Stimulated activated CD8-positive, alpha-beta memory T cell treated with anti-CD3 and anti-CD28 coated beads, Interleukin-15, amount 100 ng/mL, for 1 hour (primary cell): ENCODE measurements around the gene MAP3K9.
A peak's percentile ranks its signal among the peaks of the same experiment; 100 is the strongest.
"Not testable (repeated sequence)": the region's sequence is repeated elsewhere in the genome, so short reads cannot be mapped to it uniquely, and the experiment has no call there.

Source experiments
- DNase-seq: peaks from one replicate; pipeline ENCODE4 v3.0.0-alpha.2; 2020; ENCODE audit warnings: low read depth

The MAP3K9 gene

DNA sequence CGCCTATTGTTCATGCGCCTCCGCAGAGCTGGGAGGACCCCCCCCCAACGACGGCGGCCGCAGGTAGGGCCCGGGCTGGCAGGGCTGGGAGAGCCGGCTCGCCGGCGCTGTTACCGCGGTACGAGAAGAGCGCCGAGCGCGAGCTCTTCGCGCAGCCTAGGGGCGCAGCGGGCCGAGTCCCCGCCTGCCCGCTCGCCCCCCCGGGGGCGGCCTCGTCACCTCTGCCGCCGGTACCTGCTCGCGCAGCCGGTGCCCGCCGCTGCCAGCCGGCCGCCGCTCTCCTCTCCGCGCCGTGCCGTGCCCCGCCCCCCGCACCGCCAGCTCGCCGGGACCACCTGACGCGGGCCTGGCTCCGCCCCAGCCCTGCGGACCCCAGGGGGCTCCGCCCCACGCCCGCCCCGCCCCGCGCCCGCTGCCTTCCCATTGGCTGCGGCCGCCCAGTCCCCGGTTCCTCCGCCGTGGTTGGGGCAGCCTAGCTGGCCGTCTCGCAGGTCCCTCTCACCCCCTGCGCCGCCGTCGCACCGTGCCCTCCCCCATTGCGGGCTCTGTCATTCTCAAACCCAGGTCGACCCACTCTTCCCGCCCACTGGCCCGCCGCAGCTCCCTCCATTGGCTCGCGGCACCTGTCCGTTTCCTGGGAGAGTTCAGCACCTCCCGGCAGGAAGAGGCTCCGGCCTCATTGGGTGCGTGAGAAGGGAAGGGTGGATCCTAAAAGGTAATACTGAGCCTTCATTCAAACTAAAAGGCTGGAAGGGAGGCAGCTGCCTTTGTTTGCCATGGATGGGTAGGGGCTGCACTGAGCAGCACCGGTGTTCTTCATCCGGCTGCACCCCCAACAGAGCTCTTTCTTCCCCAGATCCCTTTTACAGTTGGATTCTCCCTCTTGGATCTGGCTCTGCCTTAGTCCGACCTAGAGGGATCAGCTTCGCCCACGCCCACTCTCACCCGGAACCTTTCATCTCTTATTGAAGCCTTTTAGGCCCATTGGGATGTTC, at the start of gene MAP3K9:
MAP3K9 (minus strand) TSS at position 289 of the 995 bp plus-strand sequence. CDS start 342 bp downstream, outside the sequence.
- DNase-seq = peak; percentile 69

DNA sequence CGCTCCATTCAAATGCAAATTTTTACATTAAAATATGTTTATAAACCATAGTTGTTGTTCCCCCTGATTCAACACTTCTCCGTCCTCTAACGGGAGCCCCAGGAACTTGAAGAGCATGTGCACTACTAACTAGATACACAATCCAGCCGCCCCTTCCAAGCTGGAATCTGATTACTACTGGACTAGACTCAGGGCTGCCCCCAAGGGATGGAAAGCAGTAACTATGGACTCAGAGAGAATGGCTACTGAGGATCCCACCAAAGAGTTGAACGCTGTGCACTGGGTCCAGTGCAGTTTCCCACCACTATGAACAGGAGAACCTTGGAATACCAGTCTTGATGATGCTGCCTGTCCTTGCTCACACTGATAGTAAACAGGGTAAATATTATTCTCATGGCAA, 49.3 kb upstream of the MAP3K9 start:
- no peak for DNase-seq

DNA sequence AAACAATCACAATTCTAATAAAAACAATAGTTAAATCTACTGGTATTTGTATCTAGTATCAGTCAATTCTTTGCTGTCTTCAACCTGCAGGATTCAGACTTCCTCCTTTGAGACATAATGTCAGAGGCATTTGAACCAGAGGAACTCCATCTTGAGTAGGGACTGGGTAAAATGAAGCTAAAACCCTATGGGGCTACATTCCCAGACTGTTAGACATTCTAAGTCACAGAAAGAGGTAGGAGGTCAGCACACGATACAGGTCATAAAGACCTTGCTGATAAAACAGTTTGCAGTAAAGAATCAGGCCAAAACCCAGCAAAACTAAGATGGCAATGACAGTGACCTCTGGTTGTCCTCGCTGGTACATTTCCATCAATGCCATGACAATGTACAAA, 48.2 kb upstream of the MAP3K9 start:
- no peak for DNase-seq

DNA sequence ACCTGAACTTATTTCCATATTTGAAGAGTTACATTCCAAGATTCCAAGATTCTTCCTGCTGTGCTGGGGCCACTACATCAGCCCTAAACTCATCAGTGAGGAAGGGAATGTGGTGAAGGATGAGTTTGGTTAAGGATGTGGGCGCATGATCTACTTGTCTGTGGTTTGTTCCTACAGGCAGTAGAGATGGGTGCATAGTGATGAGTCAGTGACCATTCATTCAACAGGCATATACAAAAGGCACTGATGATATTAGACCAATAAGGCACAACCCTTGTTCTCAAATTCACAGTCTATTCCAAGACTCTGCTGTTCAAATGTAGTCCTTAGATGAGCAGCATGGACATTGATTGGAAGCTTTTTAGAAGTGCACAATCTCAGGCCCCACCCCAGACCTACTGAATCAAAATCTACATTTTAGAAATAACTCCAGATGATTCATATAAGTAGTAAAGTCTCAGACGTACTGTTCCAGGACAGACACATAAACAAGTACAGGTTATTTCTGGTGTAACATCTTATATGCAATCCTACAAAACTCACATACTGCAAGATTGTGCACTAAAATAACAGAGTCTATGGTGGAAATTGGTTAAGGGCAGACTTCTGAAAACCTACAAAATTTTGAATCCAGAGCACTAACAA, 47.7 kb upstream of the MAP3K9 start:
- DNase-seq = no peak

DNA sequence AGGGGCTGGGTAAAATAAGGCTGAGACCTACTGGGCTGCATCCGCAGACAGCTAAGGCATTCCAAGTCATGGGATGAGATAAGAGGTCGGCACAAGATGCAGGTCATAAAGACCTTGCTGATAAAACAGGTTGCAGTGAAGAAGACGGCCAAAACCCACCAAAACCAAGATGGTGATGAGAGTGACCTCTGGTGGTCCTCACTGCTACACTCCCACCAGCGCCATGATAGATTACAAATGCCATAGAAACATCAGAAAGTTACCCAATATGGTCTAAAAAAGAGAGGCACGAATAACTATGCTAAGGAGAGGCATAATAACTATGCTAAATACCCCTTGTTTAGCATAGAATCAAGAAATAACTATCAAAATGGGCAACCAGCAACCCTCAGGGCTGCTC, 46.2 kb upstream of the MAP3K9 start:
- DNase-seq = no peak

- not testable (repeated sequence) for DNase-seq
Measured at GRCh38 chr14:70853658-70854057, 44.3 kb upstream of the MAP3K9 start.

DNA sequence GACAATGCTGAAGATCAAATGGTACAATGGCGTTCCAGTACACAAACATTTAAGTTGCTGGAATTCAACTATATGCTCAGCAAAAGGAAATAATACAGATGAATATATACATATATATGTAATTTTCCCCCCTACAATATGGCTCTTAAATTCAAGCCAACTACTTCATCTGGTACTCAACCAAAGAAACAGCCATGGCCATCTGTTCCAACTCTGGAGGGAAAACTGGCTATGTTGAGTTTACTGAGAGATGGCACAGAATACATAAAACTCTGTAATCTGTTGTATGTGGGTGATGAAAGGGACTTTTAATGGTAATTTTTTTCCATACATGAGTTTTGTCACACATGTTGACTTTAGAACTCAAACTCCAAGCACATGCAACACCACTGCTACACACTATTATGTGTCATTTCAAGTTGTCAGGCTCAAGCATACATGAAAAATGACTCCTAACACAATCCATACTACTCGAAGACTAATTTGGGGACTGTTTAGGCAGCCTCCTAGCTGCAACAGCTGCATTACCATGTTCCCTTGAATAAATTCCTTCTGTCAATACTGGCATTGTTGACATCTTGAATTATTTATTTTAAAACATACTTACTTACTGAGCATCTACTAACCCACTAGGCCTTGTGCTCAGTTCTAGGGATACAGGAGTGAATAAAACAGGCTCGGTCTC, 38.2 kb upstream of the MAP3K9 start:
- DNase-seq = no peak

- no peak for DNase-seq
Measured at GRCh38 chr14:70845601-70846000, 36.3 kb upstream of the MAP3K9 start.

DNA sequence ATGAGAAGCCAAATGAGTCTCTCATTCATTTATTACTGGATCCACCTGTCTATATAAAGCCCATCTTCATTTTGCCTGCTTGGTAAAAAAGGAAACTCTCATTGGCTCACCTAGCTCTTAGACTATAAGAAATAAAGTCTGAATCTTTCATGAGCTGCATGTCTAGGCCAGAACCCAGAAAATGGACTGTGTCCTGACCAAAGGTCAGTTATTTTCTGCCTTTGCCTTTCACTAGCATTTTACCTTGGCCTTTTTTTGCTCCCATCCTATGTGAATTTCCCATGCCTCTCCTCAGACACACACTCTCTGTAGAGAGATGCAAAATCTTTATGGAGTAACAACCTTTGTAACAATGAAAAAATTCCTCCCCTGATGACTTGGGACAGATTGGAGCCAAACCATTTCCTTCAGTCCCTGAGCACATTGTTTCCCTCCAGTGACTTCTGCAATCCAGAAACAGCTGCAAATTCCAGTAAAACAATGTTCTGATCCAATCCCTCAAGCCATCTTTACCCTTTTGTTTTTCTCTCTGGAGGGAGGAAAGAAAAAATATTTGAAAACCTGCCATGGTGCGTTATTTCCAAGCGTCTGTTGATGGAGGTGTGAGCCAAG, 33.6 kb upstream of the MAP3K9 start:
- DNase-seq = no peak

DNA sequence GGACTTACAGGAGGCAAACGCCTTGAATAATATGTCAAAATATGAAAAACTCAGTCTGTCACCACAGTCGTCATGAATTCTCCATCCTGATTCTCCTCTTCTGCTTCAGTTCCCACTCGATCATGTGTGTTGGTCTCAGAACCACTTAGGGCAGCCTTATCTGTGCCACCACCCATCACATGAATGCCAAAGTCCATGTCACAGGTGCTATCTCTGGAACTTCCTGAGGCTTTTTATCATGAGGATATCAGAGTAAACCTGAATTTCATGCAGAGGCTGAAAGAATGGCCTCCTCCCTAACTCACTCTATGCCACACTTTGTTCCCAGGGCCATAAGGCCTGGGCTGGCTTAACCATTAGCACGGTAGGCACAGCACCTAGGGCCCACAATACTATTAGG, 28.8 kb upstream of the MAP3K9 start:
- DNase-seq = no peak

DNA sequence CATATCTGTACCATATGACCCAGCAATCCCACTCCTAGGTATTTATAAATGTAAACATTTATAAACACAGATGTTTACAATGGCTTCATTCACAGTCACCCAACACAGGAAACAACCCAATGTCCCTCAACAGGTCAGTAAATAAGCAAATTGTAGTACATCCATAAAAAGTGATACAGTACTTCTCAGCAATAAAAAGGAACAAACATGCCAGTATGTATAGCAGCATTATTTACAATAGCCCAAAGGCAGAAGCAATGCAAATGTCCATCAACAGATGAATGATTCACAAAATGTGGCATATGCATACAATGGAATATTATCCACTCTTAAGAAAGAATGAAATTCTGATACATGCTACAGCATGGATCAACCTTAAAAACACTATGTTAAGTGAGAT, 27.6 kb upstream of the MAP3K9 start:
- DNase-seq = no peak

DNA sequence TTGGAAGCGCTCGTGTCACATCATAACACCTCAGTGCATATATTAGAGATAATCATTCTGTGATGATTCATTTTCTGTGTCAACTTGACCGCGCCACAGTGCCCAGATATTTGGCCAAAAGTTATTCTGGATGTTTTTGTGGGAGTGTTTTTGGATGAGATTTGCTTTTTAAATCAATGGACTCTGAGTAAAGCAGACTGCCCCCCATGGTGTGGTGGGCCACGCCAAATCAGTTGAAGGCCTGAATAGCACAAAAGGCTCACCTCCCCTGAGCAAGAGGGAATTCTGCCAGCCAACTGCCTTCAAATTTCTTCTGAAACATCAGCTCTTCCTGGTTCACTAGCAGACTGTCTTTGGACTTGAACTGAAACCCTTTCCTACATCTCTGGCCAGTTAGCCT, 24.6 kb upstream of the MAP3K9 start:
- no peak for DNase-seq

GRCh38 chr14:70832561-70833305, 23.4 kb upstream of the MAP3K9 start:
- no peak for DNase-seq

- no peak for DNase-seq
Measured at GRCh38 chr14:70830998-70831781, 21.9 kb upstream of the MAP3K9 start.

- DNase-seq = no peak
Measured at GRCh38 chr14:70828188-70828587, 18.9 kb upstream of the MAP3K9 start.

GRCh38 chr14:70827752-70828151, 18.4 kb upstream of the MAP3K9 start:
- DNase-seq = no peak

- DNase-seq = no peak
Measured at GRCh38 chr14:70827347-70827746, 18.0 kb upstream of the MAP3K9 start.

DNA sequence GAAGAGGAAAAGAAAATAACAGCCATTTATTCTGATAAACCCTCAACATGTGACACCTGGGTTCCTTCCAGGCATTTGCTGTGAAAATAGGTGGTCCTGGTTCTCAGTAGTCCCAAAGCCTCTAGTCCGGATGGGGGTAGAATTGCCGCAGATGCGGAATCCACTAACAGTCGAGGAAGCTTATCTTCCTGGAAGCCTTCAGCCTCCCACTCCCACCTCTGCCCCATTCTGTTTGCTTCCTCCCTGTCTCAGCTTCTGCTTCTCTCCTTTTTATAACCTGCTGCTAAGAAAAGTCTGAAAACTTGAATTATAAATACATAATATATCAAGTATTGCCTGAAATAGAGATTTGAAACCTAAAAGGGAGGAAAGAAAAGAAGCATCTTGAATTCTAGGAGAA, 14.0 kb upstream of the MAP3K9 start:
- DNase-seq = no peak

DNA sequence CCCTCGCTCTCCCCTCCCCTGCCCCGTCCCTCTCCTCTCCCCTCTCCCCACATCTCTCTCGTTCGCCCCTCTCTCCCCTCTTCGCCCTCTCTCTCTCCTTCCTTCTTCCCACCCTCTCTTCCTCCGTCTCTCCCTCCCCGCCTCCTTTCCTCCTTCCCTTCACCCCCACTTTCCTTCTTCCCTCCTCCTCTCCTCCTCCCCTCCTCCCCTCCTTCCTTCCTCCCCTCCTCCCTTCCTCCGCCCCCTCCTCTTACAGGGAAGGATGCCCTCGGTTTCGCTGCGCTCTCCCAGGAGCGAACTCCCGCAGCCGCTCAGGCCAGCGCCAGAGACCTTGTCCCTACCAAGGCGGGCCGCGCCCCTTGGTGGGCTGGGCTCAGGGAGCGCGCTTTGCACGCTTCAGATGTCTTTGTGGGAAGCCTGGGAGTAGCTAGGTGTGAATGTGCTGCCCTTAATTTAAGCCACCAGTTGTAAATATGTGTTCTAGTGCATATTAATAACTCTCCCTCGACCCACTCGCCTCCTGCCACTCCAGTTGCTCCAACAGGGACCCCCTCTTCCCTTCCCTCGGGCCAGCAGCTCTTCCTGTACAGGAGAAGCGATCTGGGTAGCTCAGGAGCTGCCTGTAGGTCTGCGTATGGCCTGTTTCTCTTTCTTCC, 13.3 kb upstream of the MAP3K9 start:
- no peak for DNase-seq
